ENCODE data around the gene SYNRG. TPM values are rescaled to one million over a fixed set of nuclear protein-coding genes. Genes with fewer than 3 reads are reported as not detected.

The SYNRG gene
- total RNA-seq, 1 experiment from 2014 or later, result 18.0 TPM

- Mint-ChIP-seq H3K27me3 (ENCODE audit: insufficient read depth, unreplicated experiment) (no peaks in the 10 kb centered on the region), H3K27ac (ENCODE audit: low read depth, unreplicated experiment) (no peak overlapping the region), H3K4me3 (ENCODE audit: unreplicated experiment) (no peak overlapping the region), H3K9me3 (ENCODE audit: unreplicated experiment) (no peaks in the 10 kb centered on the region), H3K4me1 (ENCODE audit: insufficient read depth, unreplicated experiment) (peaks cover 8% of the 10 kb centered on the region), H3K36me3 (ENCODE audit: insufficient read depth, unreplicated experiment) (peaks cover 43% of the 10 kb centered on the region)
- TF ChIP-seq CTCF (IDR thresholded peaks at IDR 0.05; ENCODE audit: unreplicated experiment), result no peak
- POLR2A ChIA-PET, result interaction anchor here (0.6 to 1.2 kb wide), 3 partner anchors 9 to 1645 kb away, joined by 3 to 4 read pairs (median 3); no protein-coding TSS in a partner anchor
- no TSS peak for BruUV-seq (replicated peaks)
- CTCF ChIA-PET, result interaction anchor here (0.6 kb wide), 1 partner anchor 56 kb away, joined by 3 read pairs; no protein-coding TSS in a partner anchor
- intact Hi-C loops (cut with micrococcal nuclease), result no loop called here
- DNase-seq (ENCODE audit: unreplicated experiment), result no peak
Observed at GRCh38 chr17:37546302-37546701, 62.9 kb downstream of the SYNRG start.

GRCh38 chr17:37545486-37545885, 63.7 kb downstream of the SYNRG start:
- Mint-ChIP-seq H3K27me3 (ENCODE audit: insufficient read depth, unreplicated experiment) (no peaks in the 10 kb centered on the region), H3K9me3 (ENCODE audit: unreplicated experiment) (no peaks in the 10 kb centered on the region), H3K36me3 (ENCODE audit: insufficient read depth, unreplicated experiment) (peaks cover 49% of the 10 kb centered on the region), H3K27ac (ENCODE audit: low read depth, unreplicated experiment) (no peak overlapping the region), H3K4me1 (ENCODE audit: insufficient read depth, unreplicated experiment) (no peaks in the 10 kb centered on the region), H3K4me3 (ENCODE audit: unreplicated experiment) (no peak overlapping the region)
- ChIA-PET CTCF (interaction anchor here (1.1 to 2.2 kb wide), 2 partner anchors 18 to 24 kb away, joined by 4 to 7 read pairs; no protein-coding TSS in a partner anchor), POLR2A (interaction anchor here (0.6 to 1.2 kb wide), 3 partner anchors 9 to 1644 kb away, joined by 3 to 4 read pairs (median 3); no protein-coding TSS in a partner anchor)
- intact Hi-C loops (cut with micrococcal nuclease), result no loop called here
- no peak for TF ChIP-seq CTCF (IDR thresholded peaks at IDR 0.05; ENCODE audit: unreplicated experiment)
- no TSS peak for BruUV-seq (replicated peaks)
- DNase-seq (ENCODE audit: unreplicated experiment), result no peak

- no peaks in the 10 kb centered on the region for H3K27me3 Mint-ChIP-seq (ENCODE audit: insufficient read depth, unreplicated experiment)
- DNase-seq (ENCODE audit: unreplicated experiment), result no peak
- no peaks in the 10 kb centered on the region for H3K9me3 Mint-ChIP-seq (ENCODE audit: unreplicated experiment)
- BruUV-seq (replicated peaks), result no TSS peak
- intact Hi-C loops (cut with micrococcal nuclease), result no loop called here
- H3K27ac Mint-ChIP-seq (ENCODE audit: low read depth, unreplicated experiment), result no peak overlapping the region
- peaks cover 59% of the 10 kb centered on the region for H3K36me3 Mint-ChIP-seq (ENCODE audit: insufficient read depth, unreplicated experiment)
- no peaks in the 10 kb centered on the region for H3K4me1 Mint-ChIP-seq (ENCODE audit: insufficient read depth, unreplicated experiment)
- no peak for TF ChIP-seq CTCF (IDR thresholded peaks at IDR 0.05; ENCODE audit: unreplicated experiment)
- POLR2A ChIA-PET, result interaction anchor here (0.6 to 1.4 kb wide), 5 partner anchors 8 to 637 kb away, joined by 3 to 5 read pairs (median 4); no protein-coding TSS in a partner anchor
- H3K4me3 Mint-ChIP-seq (ENCODE audit: unreplicated experiment), result no peak overlapping the region
- CTCF ChIA-PET, result interaction anchor here (0.7 to 2.2 kb wide), 2 partner anchors 16 to 27 kb away, joined by 3 to 7 read pairs; no protein-coding TSS in a partner anchor
Observed at GRCh38 chr17:37543637-37544052, 65.6 kb downstream of the SYNRG start.

GRCh38 chr17:37541880-37542660, 67.1 kb downstream of the SYNRG start:
- intact Hi-C loops (cut with micrococcal nuclease), result no loop called here
- POLR2A ChIA-PET, result interaction anchor here (0.6 to 1.8 kb wide), 5 partner anchors 10 to 67 kb away, joined by 3 to 6 read pairs (median 4); partner anchors contain the start of gene SYNRG

More at GRCh38 chr17:37541880-37542660, 67.1 kb downstream of the SYNRG start:
- CTCF ChIA-PET, result interaction anchor here (1.0 to 1.8 kb wide), 3 partner anchors 14 to 28 kb away, joined by 3 to 9 read pairs (median 5); no protein-coding TSS in a partner anchor
- DNase-seq (ENCODE audit: unreplicated experiment), result peak; percentile 14
- TF ChIP-seq CTCF (IDR thresholded peaks at IDR 0.05; ENCODE audit: unreplicated experiment), result no peak
- no peak overlapping the region for H3K27ac Mint-ChIP-seq (ENCODE audit: low read depth, unreplicated experiment)
- no peaks in the 10 kb centered on the region for H3K4me1 Mint-ChIP-seq (ENCODE audit: insufficient read depth, unreplicated experiment)
- H3K9me3 Mint-ChIP-seq (ENCODE audit: unreplicated experiment), result no peaks in the 10 kb centered on the region
- H3K36me3 Mint-ChIP-seq (ENCODE audit: insufficient read depth, unreplicated experiment), result peaks cover 65% of the 10 kb centered on the region
- H3K27me3 Mint-ChIP-seq (ENCODE audit: insufficient read depth, unreplicated experiment), result no peaks in the 10 kb centered on the region
- TSS peak; percentile 55 for BruUV-seq (replicated peaks)
- no peak overlapping the region for H3K4me3 Mint-ChIP-seq (ENCODE audit: unreplicated experiment)

Data from MCF 10A (cell line).